Thoracic aorta (tissue), 2 donors: ENCODE results near the gene KCNT1. TPM values are rescaled to one million over a fixed set of nuclear protein-coding genes. Genes with fewer than 3 reads are reported as not detected.

Source experiments
- ATAC-seq: fragments of 150-250 bp; one replicate; pipeline ENCODE4 v1.8.0; 2017; ENCODE audit warnings: low read depth; ENCODE audit not compliant: insufficient number of reproducible peaks, low FRiP score
- DNase-seq: peaks from one replicate; pipeline ENCODE4 v3.0.0-alpha.2; 2020; ENCODE audit warnings: low spot score
- H3K27ac ChIP-seq, 2 donors: fragments of 200-600 bp; sonication (generic); 1 replicate in 1 of 2; 2 replicates in 1 of 2; pipeline ENCODE4 v1.5.1; 2016; ENCODE audit warnings: mild to moderate bottlenecking in 2 of 2, moderate library complexity in 2 of 2
- H3K27me3 ChIP-seq: fragments of 200-600 bp; sonication (generic); replicated peaks from 2 replicates; pipeline ENCODE4 v1.6.0; 2016; ENCODE audit warnings: mild to moderate bottlenecking; ENCODE audit not compliant: insufficient read depth
- H3K36me3 ChIP-seq: fragments of 200-600 bp; sonication (generic); one replicate; pipeline ENCODE4 v1.5.1; 2016
- H3K4me1 ChIP-seq, 2 donors: fragments of 200-600 bp; sonication (generic); 1 replicate in 1 of 2; 2 replicates in 1 of 2; pipeline versions ENCODE4 v1.5.1 to v1.6.0; 2016; ENCODE audit warnings: low read depth in 2 of 2, mild to moderate bottlenecking in 1 of 2; ENCODE audit not compliant: control insufficient read depth in 1 of 2
- H3K4me3 ChIP-seq: fragments of 200-600 bp; sonication (generic); 2 replicates; pipeline ENCODE4 v1.5.1; 2016; ENCODE audit warnings: mild to moderate bottlenecking
- H3K9me3 ChIP-seq: fragments of 200-600 bp; sonication (generic); 2 replicates; pipeline ENCODE4 v1.5.1; 2016
- total RNA-seq, 2 donors: library from RNA; depleted of rRNA; stranded (reverse); fragments of >200 nt; gene quantifications; one replicate each; pipeline versions ENCODE4 v1.1.0 to v1.2.3, GENCODE V29; 2016
- TF ChIP-seq, protein P1 (sequence below): fragments of 200-600 bp; sonication (generic); IDR thresholded peaks from one replicate; pipeline ENCODE4 v1.5.1; 2019; ENCODE audit warnings: antibody characterized with exemption

The KCNT1 gene
- total RNA-seq, 2 donors from 2014 or later, result 0.28 to 0.54 TPM

DNA sequence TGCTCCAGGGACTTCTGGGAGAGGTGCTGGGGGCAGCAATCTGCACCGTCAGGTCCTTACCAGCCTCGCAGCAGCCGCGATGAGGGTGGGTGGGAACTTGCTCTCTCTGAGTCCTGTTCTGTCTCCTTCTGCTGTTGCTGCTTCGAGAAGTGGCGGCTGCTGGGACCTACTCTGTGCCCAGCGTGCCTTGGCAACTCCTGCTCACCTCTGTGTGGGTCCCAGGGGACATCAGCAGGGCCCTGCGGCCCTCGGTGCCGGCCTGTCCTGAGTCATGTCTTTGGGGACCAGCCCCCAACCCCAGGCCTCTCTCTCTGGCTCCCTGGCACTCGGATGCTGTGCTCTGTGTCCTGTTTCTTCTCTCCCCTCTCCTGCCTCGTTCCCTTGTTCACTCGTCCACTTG lies 49.5 kb downstream of the KCNT1 start:
- DNase-seq, result no peak
- H3K27ac ChIP-seq, result no peak overlapping the region
- no peaks in the 10 kb centered on the region for H3K4me1 ChIP-seq
- TF ChIP-seq, protein P1, sequence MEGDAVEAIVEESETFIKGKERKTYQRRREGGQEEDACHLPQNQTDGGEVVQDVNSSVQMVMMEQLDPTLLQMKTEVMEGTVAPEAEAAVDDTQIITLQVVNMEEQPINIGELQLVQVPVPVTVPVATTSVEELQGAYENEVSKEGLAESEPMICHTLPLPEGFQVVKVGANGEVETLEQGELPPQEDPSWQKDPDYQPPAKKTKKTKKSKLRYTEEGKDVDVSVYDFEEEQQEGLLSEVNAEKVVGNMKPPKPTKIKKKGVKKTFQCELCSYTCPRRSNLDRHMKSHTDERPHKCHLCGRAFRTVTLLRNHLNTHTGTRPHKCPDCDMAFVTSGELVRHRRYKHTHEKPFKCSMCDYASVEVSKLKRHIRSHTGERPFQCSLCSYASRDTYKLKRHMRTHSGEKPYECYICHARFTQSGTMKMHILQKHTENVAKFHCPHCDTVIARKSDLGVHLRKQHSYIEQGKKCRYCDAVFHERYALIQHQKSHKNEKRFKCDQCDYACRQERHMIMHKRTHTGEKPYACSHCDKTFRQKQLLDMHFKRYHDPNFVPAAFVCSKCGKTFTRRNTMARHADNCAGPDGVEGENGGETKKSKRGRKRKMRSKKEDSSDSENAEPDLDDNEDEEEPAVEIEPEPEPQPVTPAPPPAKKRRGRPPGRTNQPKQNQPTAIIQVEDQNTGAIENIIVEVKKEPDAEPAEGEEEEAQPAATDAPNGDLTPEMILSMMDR, result no peak
- no peaks in the 10 kb centered on the region for H3K9me3 ChIP-seq
- no peak overlapping the region for H3K4me3 ChIP-seq
- no peaks in the 10 kb centered on the region for H3K27me3 ChIP-seq
- no peaks in the 10 kb centered on the region for H3K36me3 ChIP-seq
- ATAC-seq, result no peak

DNA sequence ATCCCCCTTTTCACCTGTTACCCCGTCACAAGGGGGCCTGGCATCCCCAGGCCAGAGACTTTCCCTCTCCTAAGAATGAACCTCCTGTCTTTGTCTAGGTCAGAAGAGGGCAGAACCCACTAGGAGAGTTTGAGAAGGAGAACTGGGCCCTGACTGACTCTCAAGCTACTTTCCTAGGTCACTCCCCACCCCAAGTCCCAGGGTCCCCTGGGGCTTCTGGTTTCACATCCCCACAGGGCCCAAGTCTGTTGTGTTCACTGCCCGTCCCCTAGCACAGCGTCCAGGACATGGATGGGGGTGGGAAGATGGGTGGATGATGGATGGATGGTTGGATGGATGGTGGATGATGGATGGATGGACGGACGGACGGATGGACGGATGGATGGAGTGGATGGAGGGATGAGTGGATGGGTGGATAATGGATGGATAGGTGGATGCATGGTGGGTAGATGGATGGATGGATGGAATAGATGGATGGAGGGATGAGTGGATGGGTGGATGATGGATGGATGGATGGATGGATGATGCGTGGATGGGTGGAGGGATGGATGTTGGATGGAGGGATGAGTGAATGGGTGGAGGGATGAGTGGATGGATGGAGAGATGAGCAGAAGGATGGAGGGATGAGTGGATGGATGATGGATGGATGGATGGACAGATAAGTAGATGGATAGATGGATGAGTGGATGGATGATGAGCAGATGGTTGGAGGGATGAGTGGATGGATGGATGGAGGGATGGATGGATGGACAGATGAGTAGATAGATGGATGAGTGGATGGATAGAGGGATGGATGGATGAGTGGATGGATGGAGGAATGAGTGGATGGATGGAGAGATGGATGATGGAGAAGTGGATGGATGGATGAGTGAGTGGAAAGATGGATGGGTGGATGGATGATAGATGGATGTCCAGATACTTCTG lies 50.6 kb downstream of the KCNT1 start:
- Histone ChIP-seq H3K9me3 (no peaks in the 10 kb centered on the region), H3K4me3 (no peak overlapping the region), H3K4me1 (no peaks in the 10 kb centered on the region), H3K36me3 (no peaks in the 10 kb centered on the region), H3K27ac (no peak overlapping the region), H3K27me3 (no peaks in the 10 kb centered on the region)
- TF ChIP-seq, protein P1, result no peak
- DNase-seq, result no peak
- ATAC-seq, result no peak

DNA sequence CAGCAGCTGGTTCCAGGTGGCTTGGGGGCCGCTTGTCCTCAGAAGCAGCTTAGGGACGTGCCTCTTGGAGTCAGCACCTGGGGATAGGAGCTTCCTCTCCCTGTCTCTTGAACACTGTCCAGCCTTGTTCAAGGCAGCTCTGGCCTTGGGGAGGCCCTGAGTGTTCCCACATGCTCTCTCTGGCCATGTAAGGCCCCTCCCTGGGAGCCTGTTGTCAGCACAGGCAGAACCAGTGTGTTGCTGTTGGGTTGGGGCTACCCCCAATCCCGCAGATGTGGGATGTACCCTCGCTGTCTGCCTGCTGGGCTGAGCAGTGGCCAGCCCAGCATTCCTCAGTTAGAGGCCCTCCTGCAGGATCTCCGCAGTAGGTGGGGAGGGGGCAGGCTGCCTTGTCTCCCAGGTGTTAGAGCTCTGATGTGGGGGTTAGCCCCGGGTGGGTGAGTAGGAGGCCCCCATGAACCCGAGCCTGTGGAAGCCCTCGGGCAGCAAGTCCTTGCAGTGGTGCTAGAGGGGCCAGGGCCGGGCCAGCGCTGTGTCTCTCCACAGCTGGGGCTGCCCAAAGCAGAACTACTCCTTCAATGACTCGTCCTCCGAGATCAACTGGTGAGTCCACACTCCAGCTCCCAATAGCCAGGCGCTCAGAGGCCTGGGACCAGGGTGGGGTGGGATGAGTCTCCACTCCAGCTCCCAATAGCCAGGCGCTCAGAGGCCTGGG lies 51.6 kb downstream of the KCNT1 start:
- H3K27ac ChIP-seq, result no peak overlapping the region
- no peaks in the 10 kb centered on the region for H3K36me3 ChIP-seq

DNA sequence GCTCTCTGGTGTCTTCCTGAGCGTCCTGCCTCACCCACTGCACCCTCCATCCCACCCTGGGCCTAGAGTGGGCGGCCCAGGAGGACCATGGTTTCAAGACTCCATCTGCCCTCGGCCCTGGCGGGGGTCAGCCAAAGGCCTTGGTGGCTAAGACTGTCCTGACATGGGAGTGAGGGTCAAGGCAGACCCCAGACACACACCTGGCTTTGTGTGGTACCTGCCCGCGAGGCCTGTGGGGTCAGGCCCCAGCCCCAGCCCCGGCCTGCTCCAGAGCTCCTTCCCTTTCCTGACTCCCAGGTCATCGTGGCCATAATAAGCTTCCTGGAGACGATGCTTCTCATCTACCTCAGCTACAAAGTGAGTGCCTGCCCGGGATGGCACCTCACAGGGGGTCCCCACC lies 54.6 kb downstream of the KCNT1 start:
- ATAC-seq, result no peak
- no peak for DNase-seq
- Histone ChIP-seq H3K4me3 (no peak overlapping the region), H3K9me3 (no peaks in the 10 kb centered on the region), H3K4me1 (no peaks in the 10 kb centered on the region), H3K27ac (no peak overlapping the region), H3K36me3 (no peaks in the 10 kb centered on the region), H3K27me3 (no peaks in the 10 kb centered on the region)
- TF ChIP-seq, protein P1, result no peak

More for the DNA sequence above, 51.6 kb downstream of the KCNT1 start:
- no peak for ATAC-seq
- DNase-seq, result no peak
- TF ChIP-seq, protein P1, result no peak
- H3K27me3 ChIP-seq, result no peaks in the 10 kb centered on the region
- H3K9me3 ChIP-seq, result no peaks in the 10 kb centered on the region
- no peak overlapping the region for H3K4me3 ChIP-seq
- no peaks in the 10 kb centered on the region for H3K4me1 ChIP-seq

DNA sequence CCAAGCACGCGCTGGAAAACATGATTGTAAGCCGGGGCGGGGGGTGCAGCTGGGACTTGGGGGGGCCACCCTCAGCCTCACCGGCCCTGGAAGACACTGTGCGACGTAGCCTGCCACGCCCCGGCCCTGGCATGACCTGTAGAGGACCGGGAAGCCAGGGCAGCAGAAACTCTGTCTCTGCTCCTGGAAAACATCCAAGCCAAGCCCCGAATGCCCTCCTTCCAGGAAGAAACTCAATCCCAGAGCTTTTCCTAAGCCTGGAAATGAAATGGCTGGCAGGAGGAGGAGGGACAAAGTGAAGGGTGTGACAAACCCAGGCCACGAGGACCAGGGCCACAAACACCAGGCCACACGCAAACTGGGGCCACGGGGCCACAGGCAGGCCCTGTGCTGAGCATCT lies 55.4 kb downstream of the KCNT1 start:
- H3K27ac ChIP-seq, result no peak overlapping the region
- H3K4me3 ChIP-seq, result no peak overlapping the region
- H3K27me3 ChIP-seq, result no peaks in the 10 kb centered on the region
- H3K9me3 ChIP-seq, result no peaks in the 10 kb centered on the region
- DNase-seq (no peak), ATAC-seq (no peak)
- H3K4me1 ChIP-seq, result no peaks in the 10 kb centered on the region
- TF ChIP-seq, protein P1, result no peak
- no peaks in the 10 kb centered on the region for H3K36me3 ChIP-seq
